Endothelial cell of umbilical vein (primary cell): ENCODE results near the gene NEMP1. TPM values are rescaled to one million over a fixed set of nuclear protein-coding genes. Genes with fewer than 3 reads are reported as not detected.

Experiments used
- BruUV-seq: library from RNA; stranded (reverse); fragments of 400-500 nt; replicated peaks from 2 replicates; lab custom pipeline; 2021; lab: Mats Ljungman, UMichigan
- CTCF ChIA-PET: fragments of 300-600, 350-600 bp; sonication (Branson Sonifier 250); formaldehyde crosslinking; loops from one replicate; lab custom pipeline; 2021; ENCODE audit warnings: antibody characterized with exemption, inconsistent platforms; lab: Charles Lee
- POLR2A ChIA-PET: fragments of 300-600, 350-600 bp; sonication (Branson Sonifier 250); formaldehyde crosslinking; loops from one replicate; lab custom pipeline; 2021; ENCODE audit warnings: antibody characterized with exemption, inconsistent platforms; lab: Charles Lee
- DNase-seq: peaks from one replicate; pipeline ENCODE4 v3.0.0-alpha.2; 2011; ENCODE audit warnings: low read depth, low spot score
- FAIRE-seq: peaks from 2 replicates; lab custom pipeline; 2011; peaks lifted over from hg19 to GRCh38; lab: Jason Lieb, UNC
- H2AFZ ChIP-seq: 2 replicates; pipeline ENCODE4 v1.6.0; 2012; ENCODE audit warnings: low read depth, low read length, control low read depth, inconsistent platforms
- H3K27ac ChIP-seq: 2 replicates; pipeline ENCODE4 v1.5.1; 2011; ENCODE audit warnings: low read depth, mild to moderate bottlenecking, control low read depth, low read length, moderate library complexity; ENCODE audit not compliant: insufficient read depth
- H3K27me3 ChIP-seq, 2 experiments: 2 replicates each; pipeline versions ENCODE4 v1.6.0 to v1.6.1; 2011; ENCODE audit warnings: low read length in 2 of 2, mixed read lengths in 1 of 2; ENCODE audit not compliant: control insufficient read depth in 2 of 2, insufficient read depth in 2 of 2
- H3K36me3 ChIP-seq, 2 experiments: 2 replicates in 1 of 2; 3 replicates in 1 of 2; pipeline ENCODE4 v1.5.1; 2011; ENCODE audit warnings: low read length in 2 of 2, mild to moderate bottlenecking in 1 of 2, moderate library complexity in 1 of 2; ENCODE audit not compliant: control insufficient read depth in 2 of 2, insufficient read depth in 2 of 2; ENCODE audit errors: extremely low read depth in 1 of 2
- H3K4me1 ChIP-seq: 3 replicates; pipeline ENCODE4 v1.5.1; 2011; ENCODE audit warnings: mild to moderate bottlenecking, low read length; ENCODE audit not compliant: control insufficient read depth, insufficient read depth; ENCODE audit errors: extremely low read depth
- H3K4me2 ChIP-seq: 2 replicates; pipeline ENCODE4 v1.6.1; 2011; ENCODE audit warnings: low read length, control low read depth, mixed read lengths; ENCODE audit not compliant: insufficient read depth
- H3K4me3 ChIP-seq, 3 experiments: fragments of 200-600 bp in 1 of 3; sonication (generic), shearing (Covaris generic) in 1 of 3; replicated peaks in 1 of 3; 2 replicates each; pipeline ENCODE4 v1.5.1; 2011 to 2016; ENCODE audit warnings: control low read depth in 3 of 3, low read length in 3 of 3, mild to moderate bottlenecking in 2 of 3, inconsistent platforms in 1 of 3, low read depth in 1 of 3, moderate library complexity in 1 of 3; ENCODE audit not compliant: insufficient read depth in 1 of 3
- H3K79me2 ChIP-seq: 2 replicates; pipeline ENCODE4 v1.6.0; 2012; ENCODE audit warnings: low read length, inconsistent platforms; ENCODE audit not compliant: control insufficient read depth, insufficient read depth
- H3K9ac ChIP-seq: replicated peaks from 2 replicates; pipeline ENCODE3; 2011; ENCODE audit warnings: low read length, control low read depth; ENCODE audit not compliant: insufficient read depth; ENCODE audit errors: extremely low read depth
- H3K9me1 ChIP-seq: replicated peaks from 3 replicates; pipeline ENCODE4 v1.6.0; 2011; ENCODE audit warnings: mild to moderate bottlenecking, low read length; ENCODE audit not compliant: control insufficient read depth, insufficient read depth; ENCODE audit errors: extremely low read depth
- H3K9me3 ChIP-seq: replicated peaks from 2 replicates; pipeline ENCODE4 v1.5.1; 2012; ENCODE audit warnings: low read length, inconsistent platforms; ENCODE audit not compliant: control insufficient read depth, insufficient read depth
- H4K20me1 ChIP-seq: replicated peaks from 2 replicates; pipeline ENCODE3; 2011; ENCODE audit warnings: mild to moderate bottlenecking, low read length; ENCODE audit not compliant: control insufficient read depth, insufficient read depth; ENCODE audit errors: extremely low read depth
- CTCF ChIP-seq, 2 donors: IDR thresholded peaks; 1 replicate in 1 of 2; 2 replicates in 1 of 2; pipeline ENCODE4 v1.5.1; 2011; ENCODE audit warnings: low read length in 2 of 2, mild to moderate bottlenecking in 2 of 2, moderate library complexity in 2 of 2, control low read depth in 1 of 2, inconsistent platforms in 1 of 2, low read depth in 1 of 2; ENCODE audit not compliant: insufficient read depth in 1 of 2; ENCODE audit errors: extremely low read depth in 1 of 2
- EZH2 ChIP-seq: IDR thresholded peaks from 2 replicates; pipeline ENCODE4 v1.6.1; 2012; ENCODE audit warnings: borderline replicate concordance, low read depth, mild to moderate bottlenecking, moderate library complexity, low read length, inconsistent platforms; ENCODE audit not compliant: severe bottlenecking
- FOS ChIP-seq: IDR thresholded peaks from 2 replicates; pipeline ENCODE4 v1.6.1; 2011; ENCODE audit warnings: mild to moderate bottlenecking, low read length, moderate library complexity, borderline replicate concordance; ENCODE audit not compliant: insufficient read depth
- GATA2 ChIP-seq: IDR thresholded peaks from 2 replicates; pipeline ENCODE4 v1.7.0; 2011; ENCODE audit warnings: low read depth, mild to moderate bottlenecking, moderate library complexity, mixed read lengths, low read length; ENCODE audit not compliant: insufficient read length, insufficient read depth
- JUN ChIP-seq: IDR thresholded peaks from 2 replicates; pipeline ENCODE4 v1.6.1; 2011; ENCODE audit warnings: borderline replicate concordance, low read depth; ENCODE audit not compliant: insufficient read length, insufficient read depth
- MAX ChIP-seq: IDR thresholded peaks from 2 replicates; pipeline ENCODE4 v1.6.1; 2011; ENCODE audit not compliant: insufficient read depth, insufficient read length
- MYC ChIP-seq: IDR thresholded peaks from one replicate; pipeline ENCODE4 v1.6.1; 2011; ENCODE audit warnings: mild to moderate bottlenecking, low read depth, low read length
- POLR2A ChIP-seq: IDR thresholded peaks from 2 replicates; pipeline ENCODE4 v1.6.1; 2012; ENCODE audit warnings: low read depth, mild to moderate bottlenecking, control low read depth, low read length
- POLR2AphosphoS5 ChIP-seq: IDR thresholded peaks from 2 replicates; pipeline ENCODE4 v1.6.1; 2012; ENCODE audit warnings: low read depth, mild to moderate bottlenecking, control low read depth, low read length, moderate library complexity; ENCODE audit not compliant: insufficient read depth
- dilution Hi-C: fragments of 300-500 bp; cut with MboI; formaldehyde crosslinking; loops from one replicate; pipeline ENCODE4 v1.15.0; 2019; ENCODE audit warnings: low sequenced_read_pairs; ENCODE audit not compliant: extremely low pct_ligation_motif_present
- intact Hi-C: fragments of 100-400 bp; cut with micrococcal nuclease; formaldehyde crosslinking; loops from one replicate; pipeline ENCODE4 v1.10.0; 2022
- polyA plus RNA-seq, 4 experiments: library from polyadenylated mRNA; depleted of rRNA in 3 of 4; stranded (reverse) in 3 of 4; unstranded in 1 of 4; fragments of >200 nt; gene quantifications; 2 replicates each; pipeline versions ENCODE4 v1.2.1 to v1.2.3, GENCODE V29; 2011 to 2012; ENCODE audit warnings: missing spikeins in 1 of 4
- total RNA-seq: library from RNA; stranded (reverse); gene quantifications from 2 replicates; pipeline ENCODE4 v1.2.3, GENCODE V29; 2021

The NEMP1 gene
- total and polyA plus RNA-seq, 2 donors (not counting 3 experiments of a cell fraction or from before 2014, with no cell fraction given), result 10.8 to 21.5 TPM

DNA sequence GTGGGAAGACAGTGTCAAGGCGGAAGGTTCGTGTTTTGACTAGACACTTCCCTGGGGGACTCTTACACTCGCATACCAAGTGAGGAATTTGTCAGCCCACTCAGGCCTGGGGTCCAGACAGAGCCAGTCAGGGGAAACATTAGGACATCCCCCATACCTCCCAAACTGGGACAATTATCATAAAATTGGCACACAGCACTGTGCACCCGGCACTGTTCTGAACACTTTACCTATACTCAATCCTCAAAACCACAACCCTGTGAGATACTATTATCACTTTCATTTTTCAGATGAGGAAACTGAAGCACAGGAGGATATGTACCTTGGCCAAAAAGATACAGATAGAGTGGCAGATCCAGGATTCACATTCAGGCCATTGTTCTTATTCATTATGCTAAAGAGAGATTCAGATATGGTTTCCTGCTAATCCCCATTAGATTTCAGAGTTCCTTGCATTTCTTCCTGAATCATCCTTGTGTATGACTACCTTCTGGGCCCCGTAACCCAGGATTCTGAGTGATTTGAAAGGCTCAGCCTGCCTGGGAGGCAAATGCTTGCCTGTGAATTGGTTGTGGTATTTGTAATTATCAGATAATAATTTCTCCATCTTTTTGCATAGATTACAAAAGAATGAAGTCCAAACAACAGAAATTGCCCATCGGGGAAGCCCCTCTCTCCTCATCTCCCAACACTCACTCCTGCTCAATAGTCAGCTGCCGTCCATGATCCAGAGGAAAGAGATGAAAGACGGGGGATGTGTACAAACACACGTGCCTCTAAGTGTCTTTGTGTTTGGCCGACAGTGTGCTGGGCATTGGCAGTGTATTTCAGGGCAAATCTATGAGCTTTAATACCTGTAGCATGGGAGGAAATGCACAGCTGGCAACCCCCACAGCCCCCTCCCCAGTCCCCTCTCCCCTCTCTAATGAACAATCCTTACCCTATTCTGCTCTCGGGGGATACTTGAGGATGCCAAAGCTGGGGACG lies 66.9 kb downstream of the NEMP1 start:
- H3K4me2 ChIP-seq, result no peak overlapping the region

More for the DNA sequence above, 66.9 kb downstream of the NEMP1 start:
- CTCF ChIA-PET, result interaction anchor here (1.0 to 1.7 kb wide), 6 partner anchors 24 to 101 kb away, joined by 3 to 6 read pairs (median 4); no protein-coding TSS in a partner anchor
- no peak overlapping the region for H3K4me3 ChIP-seq
- H3K9ac ChIP-seq, result no peak overlapping the region
- no peak overlapping the region for H2AFZ ChIP-seq
- no peak for FAIRE-seq
- no peaks in the 10 kb centered on the region for H4K20me1 ChIP-seq
- BruUV-seq, result no TSS peak
- POLR2A ChIA-PET, result no interaction called here
- peaks cover 2% of the 10 kb centered on the region for H3K4me1 ChIP-seq
- DNase-seq, result no peak
- no peaks in the 10 kb centered on the region for H3K9me3 ChIP-seq
- H3K27ac ChIP-seq, result no peak overlapping the region
- no peaks in the 10 kb centered on the region for H3K36me3 ChIP-seq
- peaks cover 23 to 24% of the 10 kb centered on the region in 2 experiments for H3K27me3 ChIP-seq
- no peaks in the 10 kb centered on the region for H3K9me1 ChIP-seq
- no peaks in the 10 kb centered on the region for H3K79me2 ChIP-seq
- TF ChIP-seq CTCF (IDR thresholded peaks at IDR 0.05; ENCODE audit: extremely low read depth in 1 of 2, insufficient read depth in 1 of 2, low read depth in 1 of 2, low read length in 2 of 2) (no peak), EZH2 (no peak), MAX (no peak), GATA2 (no peak), MYC (no peak), FOS (no peak), POLR2AphosphoS5 (no peak), JUN (no peak), POLR2A (no peak)
- intact Hi-C loops, result no loop called here
- dilution Hi-C loops, result no loop called here
